Suppressor macrophage (primary cell): ENCODE data around the gene C4B.
"Not testable (repeated sequence)": the region's sequence is repeated elsewhere in the genome, so short reads cannot be mapped to it uniquely, and the experiment has no call there.

Experiments used
- DNase-seq, 4 experiments: peaks; one replicate each; pipeline ENCODE4 v3.0.0-alpha.2; 2020 to 2022

Gene C4B

GRCh38 chr6:32056254-32056653 lies 41.7 kb downstream of the C4B start:
- DNase-seq = no peak

GRCh38 chr6:32057966-32058365 lies 43.4 kb downstream of the C4B start:
- DNase-seq = no peak

- DNase-seq = no peak
Observed at GRCh38 chr6:32058511-32058963, 43.9 kb downstream of the C4B start.

GRCh38 chr6:32060966-32061655 lies 46.5 kb downstream of the C4B start:
- DNase-seq = no peak

- no peak for DNase-seq
Observed at GRCh38 chr6:32064706-32065105, 50.1 kb downstream of the C4B start.

- DNase-seq = not testable (repeated sequence)
Observed at GRCh38 chr6:32067521-32067920, 52.9 kb downstream of the C4B start.

GRCh38 chr6:32068315-32068714 lies 53.7 kb downstream of the C4B start:
- not testable (repeated sequence) for DNase-seq

GRCh38 chr6:32068867-32069266 lies 54.3 kb downstream of the C4B start:
- no peak for DNase-seq

GRCh38 chr6:32069460-32069859 lies 54.9 kb downstream of the C4B start:
- no peak for DNase-seq

GRCh38 chr6:32069878-32070515 lies 55.4 kb downstream of the C4B start:
- DNase-seq = no peak

GRCh38 chr6:32070814-32071543 lies 56.4 kb downstream of the C4B start:
- no peak for DNase-seq

- no peak for DNase-seq
Observed at GRCh38 chr6:32073101-32073500, 58.5 kb downstream of the C4B start.

GRCh38 chr6:32073613-32074012 lies 59.0 kb downstream of the C4B start:
- DNase-seq = no peak

GRCh38 chr6:32074996-32075532 lies 60.5 kb downstream of the C4B start:
- DNase-seq = no peak

- DNase-seq = no peak
Observed at GRCh38 chr6:32075781-32076180, 61.2 kb downstream of the C4B start.

- no peak for DNase-seq
Observed at GRCh38 chr6:32076321-32076809, 61.8 kb downstream of the C4B start.

GRCh38 chr6:32079566-32080290 lies 65.1 kb downstream of the C4B start:
- no peak for DNase-seq

GRCh38 chr6:32081168-32081990 lies 66.8 kb downstream of the C4B start:
- DNase-seq = no peak

- no peak for DNase-seq
Observed at GRCh38 chr6:32082478-32082877, 67.9 kb downstream of the C4B start.

GRCh38 chr6:32082935-32083334 lies 68.3 kb downstream of the C4B start:
- DNase-seq = no peak
